Stimulated activated CD4-positive, alpha-beta T cell treated with anti-CD3 and anti-CD28 coated beads, Interleukin-4, amount 100 ng/mL, for 4 hours (primary cell): ENCODE measurements around the gene EXOC6B.

Experiments
- DNase-seq, 2 experiments: peaks; one replicate each; pipeline ENCODE4 v3.0.0-alpha.2; 2020

The EXOC6B gene

DNA sequence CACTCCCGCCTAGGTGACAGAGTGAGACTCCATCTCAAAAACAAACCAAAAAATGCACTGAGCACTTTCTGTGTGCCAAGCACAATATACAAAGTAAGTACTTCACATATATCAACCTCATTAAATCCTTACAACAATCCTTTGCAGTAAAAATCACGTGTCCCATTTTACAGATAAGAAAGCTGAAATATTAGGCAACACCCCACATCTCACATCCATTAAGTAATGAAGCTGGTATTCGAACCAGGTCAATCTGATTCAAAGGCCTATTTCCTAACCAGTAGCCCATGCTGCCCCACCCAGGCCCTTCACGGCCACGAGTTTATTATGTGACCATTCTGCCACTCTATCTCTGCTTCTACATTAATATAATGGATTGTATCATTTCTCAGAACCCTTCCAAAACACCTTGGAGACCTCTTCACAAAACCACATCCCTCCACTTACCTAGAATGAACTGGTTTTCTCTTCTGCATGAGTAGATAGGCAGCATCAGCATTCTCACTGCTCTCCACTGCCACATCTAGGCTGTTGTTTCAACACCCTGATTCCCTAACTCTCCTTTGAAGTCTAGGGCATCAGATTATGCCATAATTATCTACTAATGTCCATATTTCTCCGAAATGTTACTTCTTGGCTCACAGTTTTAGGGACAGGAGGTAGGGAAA is 3.1 kb upstream of the EXOC6B start:
- no peak for DNase-seq

DNA sequence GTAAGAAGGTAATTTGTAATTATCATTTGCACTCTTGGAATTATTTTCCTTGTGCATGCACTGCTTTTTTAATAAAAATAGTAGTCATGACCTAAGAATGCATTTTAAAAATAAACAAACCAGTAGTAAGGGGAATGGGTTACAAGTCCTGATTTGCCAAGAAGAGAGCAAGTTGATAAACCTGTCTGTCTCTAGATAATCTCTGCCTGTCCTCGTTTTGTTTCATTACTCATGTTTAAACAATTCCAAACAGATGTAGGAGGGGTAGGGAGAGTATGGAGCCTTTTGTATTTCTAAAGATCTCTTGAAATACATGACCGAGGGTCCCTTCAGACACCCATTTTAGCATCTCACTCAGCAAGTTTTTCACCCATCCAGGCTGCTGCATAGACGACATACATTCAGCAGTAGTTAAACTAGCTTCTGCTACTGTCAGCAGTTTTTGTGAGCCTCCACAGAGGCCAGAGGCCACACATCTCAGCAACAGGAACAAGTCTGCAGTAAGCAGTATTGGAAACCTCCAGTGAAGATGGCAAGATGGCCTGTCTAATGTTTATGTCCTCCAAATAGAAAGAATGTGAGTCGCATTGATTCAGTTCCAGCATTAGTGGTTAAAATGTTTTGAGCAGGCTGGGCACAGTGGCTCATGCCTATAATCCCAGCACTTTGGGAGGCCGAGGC is 2.3 kb upstream of the EXOC6B start:
- no peak for DNase-seq

DNA sequence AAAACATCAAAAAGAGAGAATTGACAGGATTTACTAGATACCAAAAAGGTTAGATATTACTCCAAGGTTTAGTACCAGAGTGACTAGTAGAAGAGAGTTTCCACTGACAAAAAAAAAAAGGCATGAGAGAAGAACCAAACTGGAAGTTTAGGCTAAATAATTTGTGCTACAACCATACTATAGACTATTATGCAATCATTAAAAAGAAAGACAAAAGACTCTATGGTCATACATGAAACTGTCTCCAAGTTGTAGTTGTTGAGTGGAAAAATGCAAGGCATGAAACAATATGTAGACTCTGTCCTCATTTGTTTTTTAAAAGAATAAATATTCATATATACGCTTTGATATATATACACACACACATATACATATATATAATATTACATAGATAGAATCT is 1.7 kb upstream of the EXOC6B start:
- no peak for DNase-seq

DNA sequence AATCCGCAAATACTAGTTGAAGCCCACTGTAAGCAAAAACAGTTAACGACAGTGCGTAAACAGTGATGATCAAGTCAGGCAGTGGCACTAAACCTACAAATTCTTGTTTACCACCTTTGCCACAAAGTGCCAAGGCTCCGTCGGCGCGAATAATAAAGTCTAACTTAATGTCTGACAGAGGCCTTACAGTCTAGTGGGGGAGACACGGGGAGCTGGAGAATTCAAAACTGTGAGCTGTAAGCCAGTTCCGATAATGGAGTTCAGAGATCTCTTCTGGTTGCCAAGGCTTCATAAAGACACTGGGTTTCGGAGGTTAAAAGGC is 284 bp upstream of the EXOC6B start:
- DNase-seq: no peak

DNA sequence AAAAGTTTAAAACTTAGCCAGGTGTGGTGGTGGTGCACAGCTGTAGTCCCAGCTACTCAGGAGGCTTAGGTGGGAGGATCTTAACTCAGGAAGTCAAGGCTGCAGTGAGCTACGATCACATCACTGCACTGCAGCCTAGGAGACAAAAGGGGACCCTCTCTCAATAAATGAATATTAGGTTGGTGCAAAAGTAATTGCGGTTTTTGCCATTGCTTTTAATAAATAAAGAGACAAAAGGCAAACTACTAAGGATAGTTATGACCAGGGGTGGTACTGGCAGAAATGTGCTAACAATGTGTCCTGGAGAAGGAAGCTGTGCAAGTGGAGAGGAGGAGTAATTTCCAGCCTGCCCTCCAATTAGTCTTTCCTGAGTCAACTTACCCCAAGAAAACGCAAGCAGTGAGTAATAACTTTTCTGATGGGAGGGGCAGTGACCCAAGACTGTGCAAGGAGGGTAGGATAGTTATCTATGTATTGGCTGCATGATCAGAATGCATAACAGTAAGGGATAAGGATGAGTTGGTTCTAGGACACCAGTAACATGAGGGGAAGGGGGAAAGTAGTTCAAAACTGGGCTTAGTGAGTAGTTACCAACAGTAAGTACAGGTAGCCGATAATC is 1.5 kb downstream of the EXOC6B start:
- DNase-seq: no peak

DNA sequence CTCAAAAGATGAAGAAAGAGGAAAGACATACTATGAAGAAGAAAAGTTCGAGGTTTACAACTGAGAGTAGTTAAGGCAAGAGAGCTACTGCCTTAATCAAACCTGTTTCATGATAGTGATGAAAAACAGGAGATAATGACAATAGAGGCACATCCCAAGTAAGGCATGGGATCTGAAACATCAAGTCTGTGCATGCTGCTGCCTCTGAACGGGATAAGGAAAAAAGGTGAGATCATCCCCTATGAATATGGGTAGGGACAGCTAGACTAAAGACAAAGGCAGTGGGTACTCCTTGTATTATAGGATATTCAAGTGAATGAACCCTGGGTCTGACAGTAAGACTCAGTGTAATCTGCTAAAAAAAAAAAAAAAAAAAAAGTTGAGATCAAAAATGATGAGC is 3.0 kb downstream of the EXOC6B start:
- no peak for DNase-seq

DNA sequence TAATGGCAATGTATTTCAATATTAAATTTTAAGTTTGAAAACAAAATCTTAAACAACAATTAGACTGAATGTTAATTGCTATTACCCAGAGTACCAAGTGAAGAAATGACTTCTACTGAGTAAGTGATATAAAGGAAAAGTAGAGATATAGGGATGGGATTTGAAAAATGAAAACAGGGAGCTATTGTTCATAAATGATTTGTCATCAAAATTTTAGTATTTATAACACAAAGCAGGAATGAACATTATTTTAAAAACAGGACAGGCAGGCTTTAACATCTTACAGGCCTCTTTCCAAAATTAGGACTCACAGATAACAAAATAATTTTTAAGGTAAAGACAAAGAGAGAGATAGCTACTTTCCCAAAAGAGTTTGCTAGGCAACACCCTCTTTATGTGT is 3.9 kb downstream of the EXOC6B start:
- DNase-seq: no peak

DNA sequence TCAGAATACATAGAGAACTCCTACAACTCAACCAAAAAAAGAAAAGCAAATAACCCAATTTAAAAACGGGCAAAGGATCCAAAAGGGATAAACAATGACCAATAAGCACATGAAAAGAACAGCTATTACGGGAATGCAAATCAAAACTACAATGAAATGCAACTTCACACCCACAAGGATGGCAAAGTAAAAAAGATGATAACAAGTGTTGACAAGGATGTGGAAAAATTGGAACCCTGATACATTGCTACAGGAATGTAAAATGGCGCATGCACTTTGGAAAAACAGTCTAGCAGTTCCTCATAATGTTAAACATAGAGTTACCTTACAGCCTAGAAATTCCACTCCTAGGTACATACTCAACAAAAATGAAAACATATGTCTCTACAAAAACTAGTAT is 4.7 kb downstream of the EXOC6B start:
- DNase-seq: no peak

DNA sequence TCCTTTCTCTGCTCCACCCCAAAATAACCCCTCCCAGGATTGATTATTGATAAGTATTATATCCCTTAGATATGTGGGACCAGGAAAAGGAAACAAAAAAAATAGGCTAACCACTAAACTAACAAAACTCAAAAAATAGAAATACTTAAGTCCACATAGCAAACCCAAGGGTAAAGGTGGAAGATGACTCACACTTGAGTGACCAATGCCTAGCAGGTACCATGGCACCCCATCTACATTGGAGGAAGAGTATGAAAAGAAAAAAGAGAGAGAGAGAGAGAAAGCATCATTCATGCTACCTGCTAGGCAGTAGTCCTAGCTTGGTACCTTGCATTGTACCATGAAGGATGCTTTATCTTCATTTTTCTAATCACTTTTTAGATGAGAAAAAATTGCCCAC is 6.3 kb downstream of the EXOC6B start:
- no peak for DNase-seq

DNA sequence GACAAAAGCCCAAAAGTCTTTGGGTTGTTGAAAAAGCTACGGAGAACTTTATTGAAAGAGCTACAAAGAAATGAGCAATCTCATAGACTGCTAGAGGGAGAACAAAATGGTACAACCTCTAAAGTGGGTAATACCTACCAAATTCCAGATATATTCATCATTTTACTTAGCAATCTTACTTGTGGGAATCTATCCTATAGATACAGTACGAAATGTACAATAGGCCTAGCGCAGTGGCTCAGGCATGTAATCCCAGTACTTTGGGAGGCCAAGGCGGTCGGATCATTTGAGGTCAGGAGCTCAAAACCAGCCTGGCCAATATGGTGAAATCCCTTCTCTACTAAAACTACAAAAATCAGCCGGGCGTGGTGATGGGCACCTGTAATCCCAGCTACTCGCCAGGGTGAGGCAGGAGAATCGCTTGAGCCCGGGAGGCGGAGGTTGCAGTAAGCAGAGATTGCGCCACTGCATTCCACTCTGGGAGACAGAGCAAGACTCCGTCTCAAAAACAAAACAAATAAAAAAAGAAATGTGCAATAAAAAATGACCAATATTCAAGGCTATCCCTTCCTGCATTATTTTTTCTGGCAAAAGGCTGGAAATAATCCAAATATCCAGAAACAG is 10.1 kb downstream of the EXOC6B start:
- no peak for DNase-seq

DNA sequence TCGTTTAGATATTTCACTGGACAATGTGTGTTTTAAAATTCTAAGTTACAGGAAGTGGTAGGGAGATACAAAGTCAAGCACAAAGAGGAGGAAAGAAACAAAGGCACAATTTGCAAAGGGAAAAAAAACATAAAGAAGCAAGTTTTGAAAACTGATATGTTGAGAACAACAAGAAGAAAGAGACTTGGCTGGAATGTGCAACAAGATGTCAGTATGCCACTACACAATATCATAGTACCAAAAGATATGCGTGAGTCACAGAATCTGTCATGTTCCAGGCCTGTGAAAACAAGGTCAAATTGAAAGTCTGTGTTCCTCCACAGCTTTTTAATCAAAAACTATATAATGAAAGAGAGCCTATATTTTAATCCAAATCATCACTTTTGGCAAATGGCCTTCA is 12.0 kb downstream of the EXOC6B start:
- no peak for DNase-seq

DNA sequence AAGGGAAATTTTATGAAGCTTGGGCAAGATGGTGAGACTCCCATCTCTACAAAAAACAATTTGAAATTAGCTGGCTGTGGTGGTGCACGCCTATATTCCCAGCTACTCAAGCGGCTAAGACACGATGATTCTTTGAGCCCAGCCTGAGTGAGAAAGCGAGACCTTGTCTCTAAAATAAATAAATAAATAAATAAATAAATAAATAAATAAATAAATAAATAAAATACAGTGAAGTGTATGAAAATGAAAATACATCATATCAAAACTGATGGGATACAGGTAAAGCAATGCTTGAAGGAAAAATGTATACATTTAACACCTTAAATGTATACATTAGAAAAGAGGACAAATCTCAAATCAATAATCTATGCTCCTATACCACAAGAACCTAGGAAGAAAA is 15.7 kb downstream of the EXOC6B start:
- no peak for DNase-seq

DNA sequence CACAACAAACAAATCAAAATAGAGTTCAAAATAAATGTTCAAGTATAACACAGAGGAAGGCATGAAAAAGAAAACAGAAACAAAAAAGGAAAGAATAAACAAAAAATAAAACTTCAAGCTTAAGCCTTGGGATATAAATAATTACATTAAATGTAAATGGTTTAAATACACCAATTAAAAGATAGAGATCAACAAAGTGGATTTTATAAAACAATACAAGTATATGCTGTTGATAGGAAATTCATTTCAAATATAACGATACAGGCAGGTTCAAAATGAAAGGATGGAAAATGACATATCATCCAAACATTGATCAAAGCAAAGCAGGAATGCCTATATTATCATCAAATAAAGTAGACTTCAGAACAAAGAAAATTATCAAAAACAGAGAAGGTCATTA is 16.7 kb downstream of the EXOC6B start:
- DNase-seq: no peak

DNA sequence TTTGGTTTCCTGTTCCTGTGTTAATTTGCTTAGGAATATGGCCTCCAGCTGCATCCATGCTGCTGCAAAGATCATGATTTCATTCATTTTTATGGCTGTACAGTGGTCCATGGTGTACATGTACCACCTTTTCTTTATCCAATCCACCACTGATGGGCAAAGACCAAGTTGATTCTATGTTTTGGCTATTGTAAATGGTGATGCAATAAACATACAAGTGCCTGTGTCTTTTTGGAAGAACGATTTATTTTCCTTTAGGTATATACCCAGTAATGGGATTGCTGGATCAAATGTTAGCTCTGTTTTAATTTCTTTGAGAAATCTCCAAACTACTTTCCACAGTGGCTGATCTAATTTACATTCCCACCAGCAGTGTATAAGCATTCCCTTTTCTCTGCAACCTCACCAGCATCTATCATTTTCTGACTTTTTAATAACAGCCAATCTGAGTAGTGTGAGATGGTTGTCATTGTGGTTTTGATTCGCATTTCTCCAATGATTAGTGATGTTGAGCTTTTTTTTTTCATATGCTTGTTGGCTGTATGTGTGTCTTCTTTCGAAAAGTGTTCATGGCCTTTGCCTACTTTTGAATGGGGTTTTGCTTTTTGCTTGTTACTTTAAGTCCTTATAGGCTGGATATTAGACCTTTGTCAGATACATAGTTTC is 19.4 kb downstream of the EXOC6B start:
- no peak for DNase-seq

DNA sequence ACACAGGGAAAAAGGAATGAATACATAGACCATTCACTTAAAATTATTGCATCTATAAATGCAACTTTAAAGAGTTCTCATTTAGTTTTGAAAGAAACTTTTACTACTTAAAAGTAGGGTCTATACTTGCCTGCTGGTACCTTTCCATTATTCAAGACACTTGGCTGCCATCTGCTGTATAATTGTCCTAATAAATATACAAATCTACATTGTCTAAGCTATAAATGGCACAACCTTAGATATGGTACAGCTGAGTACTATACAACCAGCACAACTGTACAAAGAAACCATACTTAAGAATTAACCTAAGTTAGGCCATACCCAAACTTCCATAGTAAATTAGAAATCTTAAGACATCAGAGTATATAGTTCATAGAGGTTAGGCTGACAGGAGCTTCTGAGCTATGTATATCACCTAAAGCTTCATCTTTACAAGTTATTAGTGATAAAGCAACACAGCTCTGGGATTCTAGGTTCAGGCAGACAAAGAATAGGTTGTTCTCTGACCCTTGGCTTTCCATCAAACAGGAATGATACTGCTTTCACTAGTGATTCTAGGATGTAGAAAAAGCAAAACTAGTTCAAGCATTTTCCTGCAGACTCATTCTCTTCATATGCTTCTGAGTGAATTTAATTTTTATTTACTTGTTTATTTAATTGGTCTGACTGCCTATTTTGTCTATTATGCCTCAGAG is 22.1 kb downstream of the EXOC6B start:
- DNase-seq: no peak

DNA sequence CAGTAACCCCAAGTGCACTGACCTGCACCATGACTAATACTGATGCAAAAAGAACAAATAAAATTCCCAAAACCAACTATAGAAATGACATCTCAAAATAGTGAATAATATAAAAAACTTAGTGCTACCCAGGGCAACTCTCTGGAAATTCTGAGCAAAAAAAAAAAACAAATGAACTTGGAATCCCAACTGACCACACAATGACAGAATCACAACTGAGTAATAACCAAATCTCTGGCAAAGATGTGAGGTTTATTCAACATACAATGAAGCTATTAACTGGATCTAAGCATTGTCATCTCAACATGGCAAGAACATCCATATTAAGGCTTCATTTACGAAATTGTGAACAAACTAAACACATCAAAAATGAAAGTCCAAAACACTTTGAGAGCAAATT is 22.7 kb downstream of the EXOC6B start:
- DNase-seq: no peak

DNA sequence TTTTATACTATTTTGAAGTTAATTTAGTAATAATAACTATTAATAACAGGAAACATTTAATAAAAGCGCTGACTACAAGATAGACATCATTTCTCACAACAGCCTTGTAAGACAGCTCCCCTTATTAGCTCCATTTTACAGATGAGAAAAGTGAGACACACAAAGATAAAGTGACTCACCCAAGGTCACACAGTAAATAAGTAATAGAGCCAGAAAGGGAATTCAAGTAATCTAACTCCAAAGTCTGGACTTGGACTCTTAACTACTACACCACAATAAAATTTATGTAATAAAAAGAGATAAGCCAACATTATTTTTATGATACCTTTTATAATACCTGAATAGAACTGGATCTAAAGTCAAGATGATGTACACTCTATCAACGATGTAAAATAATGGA is 25.3 kb downstream of the EXOC6B start:
- no peak for DNase-seq

DNA sequence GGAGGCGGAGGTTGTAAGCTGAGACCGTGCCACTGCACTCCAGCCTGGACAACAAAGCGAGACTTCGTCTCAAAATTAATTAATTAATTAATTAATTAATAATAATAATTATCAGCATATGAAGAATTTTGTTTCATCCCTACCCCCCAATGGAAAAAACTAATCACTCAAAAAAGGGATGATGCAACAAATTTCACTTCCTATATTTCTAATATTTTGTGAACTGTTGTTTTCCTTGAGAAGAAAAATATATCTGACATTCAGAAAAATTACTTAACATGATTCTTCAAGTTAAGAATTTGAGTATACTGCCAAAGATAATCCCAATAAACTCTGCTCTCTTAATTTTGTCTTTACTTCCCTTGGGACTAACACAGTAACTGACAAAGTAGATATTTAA is 28.1 kb downstream of the EXOC6B start:
- DNase-seq: no peak

DNA sequence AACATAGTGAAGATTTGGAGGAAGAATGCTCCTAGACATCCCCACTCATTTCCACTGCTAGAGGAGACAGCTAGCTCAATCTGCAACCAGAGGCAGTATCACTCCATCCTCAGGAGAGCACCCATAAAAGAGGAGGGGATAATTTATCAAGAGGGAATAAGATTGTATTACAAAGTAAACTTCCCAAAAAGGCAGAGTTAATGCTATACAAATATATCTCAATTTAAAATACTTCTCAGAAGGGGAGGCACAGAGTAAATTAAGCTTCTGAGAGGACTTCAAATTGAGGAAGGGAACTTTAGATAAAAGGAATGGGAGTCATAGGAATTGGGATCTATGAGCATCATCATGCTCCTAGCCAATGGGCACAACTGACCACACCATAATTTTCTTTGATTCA is 29.1 kb downstream of the EXOC6B start:
- DNase-seq: no peak

DNA sequence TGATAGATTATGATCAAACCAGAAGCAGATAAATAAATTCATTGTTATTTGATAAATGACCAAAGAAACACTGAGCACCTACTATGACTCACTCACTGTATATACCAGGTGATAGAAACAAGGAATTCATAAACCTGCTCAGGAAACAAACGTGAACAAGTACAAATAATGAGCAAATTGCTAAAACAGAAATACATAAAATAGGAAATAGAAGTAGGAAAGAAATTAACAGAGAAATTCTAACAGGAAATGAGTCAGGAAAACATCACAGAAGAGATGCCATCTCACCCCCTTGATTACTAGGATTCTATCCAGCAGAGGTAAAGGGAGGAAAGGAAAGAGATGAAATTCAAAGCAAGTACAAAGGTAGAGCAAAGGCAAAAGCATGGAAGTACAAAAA is 31.3 kb downstream of the EXOC6B start:
- no peak for DNase-seq

DNA sequence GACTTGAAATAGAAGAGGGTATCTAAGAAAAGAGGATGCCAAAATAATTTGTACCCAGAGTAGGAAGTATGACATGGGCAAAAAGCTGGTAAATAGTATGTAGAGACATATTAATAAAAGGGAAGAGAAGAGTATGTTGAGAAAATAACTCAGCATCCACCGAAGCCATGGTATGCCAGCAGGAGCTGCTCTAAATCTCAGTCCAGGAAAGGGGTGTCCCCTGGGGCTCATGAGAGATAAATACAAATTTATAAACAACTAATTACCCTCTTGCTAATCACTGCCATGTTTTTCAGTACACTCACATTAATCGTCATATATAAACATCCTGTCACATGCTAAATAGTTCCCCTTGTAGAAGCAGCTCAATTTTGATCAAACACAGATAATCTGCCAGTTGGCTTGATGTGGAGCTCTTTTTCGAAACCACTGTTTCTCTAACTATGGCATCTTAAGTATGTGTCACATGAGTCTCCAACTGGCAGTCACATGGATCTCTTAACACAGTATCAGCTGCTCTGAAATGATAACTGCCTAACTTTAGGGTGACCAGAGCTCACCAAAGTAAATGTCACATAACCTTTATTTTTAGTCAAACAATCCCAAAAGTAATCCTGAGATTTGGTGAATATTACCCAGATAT is 31.9 kb downstream of the EXOC6B start:
- no peak for DNase-seq

DNA sequence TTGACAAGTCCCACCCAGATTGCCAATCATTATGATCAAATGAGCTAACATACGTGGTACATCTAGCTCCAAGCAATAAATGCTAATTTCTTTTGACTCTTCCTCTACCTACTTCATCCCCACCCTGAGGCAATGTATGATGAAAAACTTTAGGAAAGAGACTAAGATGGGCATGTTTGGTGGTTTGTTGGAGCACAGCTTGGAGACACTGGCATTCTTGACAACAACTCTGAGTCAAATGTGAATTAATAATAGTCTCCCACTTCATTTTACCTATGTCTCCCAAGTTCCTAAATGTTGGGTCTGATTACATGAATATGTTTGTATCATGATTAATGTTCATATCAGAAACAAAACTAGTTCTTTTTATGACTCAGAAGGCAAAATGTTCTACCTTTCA is 36.6 kb downstream of the EXOC6B start:
- no peak for DNase-seq

DNA sequence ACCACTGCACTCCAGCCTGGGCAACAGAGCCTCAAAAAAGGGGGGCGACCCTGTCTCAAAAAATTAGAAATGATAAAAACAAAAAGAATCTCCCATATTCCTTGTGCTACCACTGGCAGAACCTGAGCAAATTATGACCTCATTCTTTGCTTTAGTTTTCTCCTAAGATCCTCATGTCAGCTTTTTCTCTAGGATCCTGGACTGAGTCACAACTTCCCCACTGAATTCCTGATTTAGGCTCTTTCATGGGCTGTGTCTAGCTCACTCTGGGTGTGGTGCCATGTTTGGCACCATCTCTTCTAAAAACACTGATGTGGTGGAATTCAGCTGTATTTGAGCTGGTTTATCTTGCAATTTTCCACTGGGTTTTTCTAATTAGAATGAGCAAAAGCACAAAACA is 37.1 kb downstream of the EXOC6B start:
- no peak for DNase-seq
